ENCODE measurements around the gene PKD1L1. TPM values are rescaled to one million over a fixed set of nuclear protein-coding genes. Genes with fewer than 3 reads are reported as not detected.

PKD1L1 gene
- total RNA-seq, 1 experiment from 2014 or later: 0.07 TPM

DNA sequence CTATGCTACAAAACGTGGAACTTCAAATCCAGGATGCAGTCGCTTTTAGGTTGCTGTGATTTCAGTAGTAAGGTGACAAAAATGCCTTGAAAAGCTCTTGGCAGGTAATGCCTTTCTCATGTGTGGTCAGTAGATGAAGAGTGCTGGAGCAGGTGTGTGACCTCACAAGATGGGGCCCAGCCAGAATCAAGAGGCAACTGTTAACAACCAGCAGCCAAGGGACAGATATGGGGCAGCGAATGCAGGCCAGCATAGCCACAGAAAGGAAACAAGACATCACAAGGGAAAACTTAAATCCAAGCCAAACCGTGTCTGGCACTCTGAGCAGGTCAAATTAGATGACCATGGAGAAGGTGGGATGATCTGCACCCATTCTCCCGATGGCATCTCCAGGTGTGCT lies 18.9 kb upstream of the PKD1L1 start:
- Mint-ChIP-seq H3K4me3 (no peak overlapping the region), H3K27me3 (ENCODE audit: low read depth) (no peaks in the 10 kb centered on the region), H3K4me1 (peaks cover 17% of the 10 kb centered on the region), H3K9me3 (no peaks in the 10 kb centered on the region), H3K36me3 (peaks cover 87% of the 10 kb centered on the region), H3K27ac (no peak overlapping the region)
- DNase-seq (ENCODE audit: low spot score) (no peak), ATAC-seq (no peak)
- CTCF ChIA-PET: no interaction called here
- POLR2A ChIA-PET: interaction anchor here (0.6 kb wide), 1 partner anchor 21 kb away, joined by 3 read pairs; no protein-coding TSS in a partner anchor
- TF ChIP-seq, protein P1, sequence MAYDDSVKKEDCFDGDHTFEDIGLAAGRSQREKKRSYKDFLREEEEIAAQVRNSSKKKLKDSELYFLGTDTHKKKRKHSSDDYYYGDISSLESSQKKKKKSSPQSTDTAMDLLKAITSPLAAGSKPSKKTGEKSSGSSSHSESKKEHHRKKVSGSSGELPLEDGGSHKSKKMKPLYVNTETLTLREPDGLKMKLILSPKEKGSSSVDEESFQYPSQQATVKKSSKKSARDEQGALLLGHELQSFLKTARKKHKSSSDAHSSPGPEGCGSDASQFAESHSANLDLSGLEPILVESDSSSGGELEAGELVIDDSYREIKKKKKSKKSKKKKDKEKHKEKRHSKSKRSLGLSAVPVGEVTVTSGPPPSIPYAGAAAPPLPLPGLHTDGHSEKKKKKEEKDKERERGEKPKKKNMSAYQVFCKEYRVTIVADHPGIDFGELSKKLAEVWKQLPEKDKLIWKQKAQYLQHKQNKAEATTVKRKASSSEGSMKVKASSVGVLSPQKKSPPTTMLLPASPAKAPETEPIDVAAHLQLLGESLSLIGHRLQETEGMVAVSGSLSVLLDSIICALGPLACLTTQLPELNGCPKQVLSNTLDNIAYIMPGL (CRISPR knock-in tag; IDR thresholded peaks at IDR 0.05): no peak
- TF ChIP-seq SMAD4 (CRISPR knock-in tag; IDR thresholded peaks at IDR 0.05) (no peak), ZNF219 (CRISPR knock-in tag; IDR thresholded peaks at IDR 0.05; ENCODE audit: borderline replicate concordance) (no peak), FOXP1 (CRISPR knock-in tag; IDR thresholded peaks at IDR 0.05; ENCODE audit: borderline replicate concordance) (no peak), IRF2 (CRISPR knock-in tag; IDR thresholded peaks at IDR 0.05; ENCODE audit: borderline replicate concordance, low read depth) (no peak), EMX1 (CRISPR knock-in tag; IDR thresholded peaks at IDR 0.05) (no peak), ZNF416 (CRISPR knock-in tag; IDR thresholded peaks at IDR 0.05) (no peak)
- TF ChIP-seq, protein P2, sequence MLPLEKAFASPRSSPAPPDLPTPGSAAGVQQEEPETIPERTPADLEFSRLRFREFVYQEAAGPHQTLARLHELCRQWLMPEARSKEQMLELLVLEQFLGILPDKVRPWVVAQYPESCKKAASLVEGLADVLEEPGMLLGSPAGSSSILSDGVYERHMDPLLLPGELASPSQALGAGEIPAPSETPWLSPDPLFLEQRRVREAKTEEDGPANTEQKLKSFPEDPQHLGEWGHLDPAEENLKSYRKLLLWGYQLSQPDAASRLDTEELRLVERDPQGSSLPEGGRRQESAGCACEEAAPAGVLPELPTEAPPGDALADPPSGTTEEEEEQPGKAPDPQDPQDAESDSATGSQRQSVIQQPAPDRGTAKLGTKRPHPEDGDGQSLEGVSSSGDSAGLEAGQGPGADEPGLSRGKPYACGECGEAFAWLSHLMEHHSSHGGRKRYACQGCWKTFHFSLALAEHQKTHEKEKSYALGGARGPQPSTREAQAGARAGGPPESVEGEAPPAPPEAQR (CRISPR knock-in tag; IDR thresholded peaks at IDR 0.05): no peak

DNA sequence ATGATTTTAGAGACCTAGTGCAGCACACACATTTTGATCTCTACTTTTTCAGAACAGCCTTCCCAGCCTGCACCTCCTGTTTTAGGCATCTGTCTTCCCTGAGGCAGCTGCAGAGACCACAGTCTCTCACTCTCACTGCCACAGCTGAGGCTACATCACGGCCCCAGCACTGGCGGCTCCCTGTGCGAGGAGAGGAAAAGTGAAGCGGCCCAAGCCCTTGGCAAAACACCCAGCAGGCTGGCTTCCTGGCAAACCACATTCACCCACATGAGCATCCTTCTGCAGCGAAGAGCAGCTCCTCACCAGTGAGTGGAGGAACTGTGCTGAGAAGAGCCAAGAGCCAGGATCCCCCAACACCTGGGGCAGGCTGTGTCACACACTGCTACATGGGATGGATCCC lies 17.2 kb upstream of the PKD1L1 start:
- H3K36me3 Mint-ChIP-seq: peaks cover 93% of the 10 kb centered on the region
- TF ChIP-seq MYBL2 (CRISPR knock-in tag; IDR thresholded peaks at IDR 0.05): no peak
- TF ChIP-seq, protein P3, sequence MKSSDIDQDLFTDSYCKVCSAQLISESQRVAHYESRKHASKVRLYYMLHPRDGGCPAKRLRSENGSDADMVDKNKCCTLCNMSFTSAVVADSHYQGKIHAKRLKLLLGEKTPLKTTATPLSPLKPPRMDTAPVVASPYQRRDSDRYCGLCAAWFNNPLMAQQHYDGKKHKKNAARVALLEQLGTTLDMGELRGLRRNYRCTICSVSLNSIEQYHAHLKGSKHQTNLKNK (CRISPR knock-in tag; IDR thresholded peaks at IDR 0.05): no peak
- TF ChIP-seq ZNF121 (CRISPR knock-in tag; IDR thresholded peaks at IDR 0.05): no peak
- no peak for TF ChIP-seq FOXP1 (CRISPR knock-in tag; IDR thresholded peaks at IDR 0.05; ENCODE audit: borderline replicate concordance)
- no peak for TF ChIP-seq FOXJ3 (CRISPR knock-in tag; IDR thresholded peaks at IDR 0.05; ENCODE audit: borderline replicate concordance)
- ATAC-seq: no peak
- ChIA-PET CTCF (no interaction called here), POLR2A (no interaction called here)
- H3K4me3 Mint-ChIP-seq: no peak overlapping the region
- H3K27ac Mint-ChIP-seq: no peak overlapping the region
- H3K27me3 Mint-ChIP-seq (ENCODE audit: low read depth): no peaks in the 10 kb centered on the region
- no peak for DNase-seq (ENCODE audit: low spot score)
- peaks cover 17% of the 10 kb centered on the region for H3K4me1 Mint-ChIP-seq
- H3K9me3 Mint-ChIP-seq: peaks cover 14% of the 10 kb centered on the region

DNA sequence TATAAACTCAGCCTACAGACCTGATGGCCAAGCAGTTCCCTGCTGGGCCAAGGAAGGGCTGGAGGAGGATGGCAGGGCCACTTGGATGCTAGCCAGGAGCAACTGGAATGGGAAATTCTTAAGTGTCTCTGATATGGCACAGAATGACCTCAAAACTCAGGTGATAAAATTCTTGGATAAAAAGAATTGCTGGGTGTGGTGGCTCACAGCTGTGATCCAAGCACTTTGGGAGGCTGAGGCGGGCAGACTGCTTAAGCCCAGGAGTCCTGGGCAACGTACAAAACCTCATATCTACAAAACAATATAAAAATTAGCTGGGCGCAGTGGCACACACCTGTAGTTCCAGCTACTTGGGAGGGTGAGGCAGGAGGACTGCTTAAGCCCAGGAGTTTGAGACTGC lies 14.0 kb upstream of the PKD1L1 start:
- Mint-ChIP-seq H3K27ac (no peak overlapping the region), H3K27me3 (ENCODE audit: low read depth) (no peaks in the 10 kb centered on the region; the same call in 1 of the 2 replicates), H3K9me3 (peaks cover 21% of the 10 kb centered on the region), H3K36me3 (peaks cover 81% of the 10 kb centered on the region), H3K4me3 (no peak overlapping the region), H3K4me1 (no peaks in the 10 kb centered on the region)
- ChIA-PET CTCF (no interaction called here), POLR2A (no interaction called here)
- ATAC-seq: no peak
- DNase-seq (ENCODE audit: low spot score): no peak
- TF ChIP-seq, protein P4, sequence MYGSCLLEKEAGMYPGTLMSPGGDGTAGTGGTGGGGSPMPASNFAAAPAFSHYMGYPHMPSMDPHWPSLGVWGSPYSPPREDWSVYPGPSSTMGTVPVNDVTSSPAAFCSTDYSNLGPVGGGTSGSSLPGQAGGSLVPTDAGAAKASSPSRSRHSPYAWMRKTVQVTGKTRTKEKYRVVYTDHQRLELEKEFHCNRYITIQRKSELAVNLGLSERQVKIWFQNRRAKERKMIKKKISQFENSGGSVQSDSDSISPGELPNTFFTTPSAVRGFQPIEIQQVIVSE (CRISPR knock-in tag; IDR thresholded peaks at IDR 0.05; ENCODE audit: borderline replicate concordance): no peak
- TF ChIP-seq, protein P5, sequence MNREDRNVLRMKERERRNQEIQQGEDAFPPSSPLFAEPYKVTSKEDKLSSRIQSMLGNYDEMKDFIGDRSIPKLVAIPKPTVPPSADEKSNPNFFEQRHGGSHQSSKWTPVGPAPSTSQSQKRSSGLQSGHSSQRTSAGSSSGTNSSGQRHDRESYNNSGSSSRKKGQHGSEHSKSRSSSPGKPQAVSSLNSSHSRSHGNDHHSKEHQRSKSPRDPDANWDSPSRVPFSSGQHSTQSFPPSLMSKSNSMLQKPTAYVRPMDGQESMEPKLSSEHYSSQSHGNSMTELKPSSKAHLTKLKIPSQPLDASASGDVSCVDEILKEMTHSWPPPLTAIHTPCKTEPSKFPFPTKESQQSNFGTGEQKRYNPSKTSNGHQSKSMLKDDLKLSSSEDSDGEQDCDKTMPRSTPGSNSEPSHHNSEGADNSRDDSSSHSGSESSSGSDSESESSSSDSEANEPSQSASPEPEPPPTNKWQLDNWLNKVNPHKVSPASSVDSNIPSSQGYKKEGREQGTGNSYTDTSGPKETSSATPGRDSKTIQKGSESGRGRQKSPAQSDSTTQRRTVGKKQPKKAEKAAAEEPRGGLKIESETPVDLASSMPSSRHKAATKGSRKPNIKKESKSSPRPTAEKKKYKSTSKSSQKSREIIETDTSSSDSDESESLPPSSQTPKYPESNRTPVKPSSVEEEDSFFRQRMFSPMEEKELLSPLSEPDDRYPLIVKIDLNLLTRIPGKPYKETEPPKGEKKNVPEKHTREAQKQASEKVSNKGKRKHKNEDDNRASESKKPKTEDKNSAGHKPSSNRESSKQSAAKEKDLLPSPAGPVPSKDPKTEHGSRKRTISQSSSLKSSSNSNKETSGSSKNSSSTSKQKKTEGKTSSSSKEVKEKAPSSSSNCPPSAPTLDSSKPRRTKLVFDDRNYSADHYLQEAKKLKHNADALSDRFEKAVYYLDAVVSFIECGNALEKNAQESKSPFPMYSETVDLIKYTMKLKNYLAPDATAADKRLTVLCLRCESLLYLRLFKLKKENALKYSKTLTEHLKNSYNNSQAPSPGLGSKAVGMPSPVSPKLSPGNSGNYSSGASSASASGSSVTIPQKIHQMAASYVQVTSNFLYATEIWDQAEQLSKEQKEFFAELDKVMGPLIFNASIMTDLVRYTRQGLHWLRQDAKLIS (CRISPR knock-in tag; IDR thresholded peaks at IDR 0.05; ENCODE audit: borderline replicate concordance): no peak
- TF ChIP-seq, protein P6, sequence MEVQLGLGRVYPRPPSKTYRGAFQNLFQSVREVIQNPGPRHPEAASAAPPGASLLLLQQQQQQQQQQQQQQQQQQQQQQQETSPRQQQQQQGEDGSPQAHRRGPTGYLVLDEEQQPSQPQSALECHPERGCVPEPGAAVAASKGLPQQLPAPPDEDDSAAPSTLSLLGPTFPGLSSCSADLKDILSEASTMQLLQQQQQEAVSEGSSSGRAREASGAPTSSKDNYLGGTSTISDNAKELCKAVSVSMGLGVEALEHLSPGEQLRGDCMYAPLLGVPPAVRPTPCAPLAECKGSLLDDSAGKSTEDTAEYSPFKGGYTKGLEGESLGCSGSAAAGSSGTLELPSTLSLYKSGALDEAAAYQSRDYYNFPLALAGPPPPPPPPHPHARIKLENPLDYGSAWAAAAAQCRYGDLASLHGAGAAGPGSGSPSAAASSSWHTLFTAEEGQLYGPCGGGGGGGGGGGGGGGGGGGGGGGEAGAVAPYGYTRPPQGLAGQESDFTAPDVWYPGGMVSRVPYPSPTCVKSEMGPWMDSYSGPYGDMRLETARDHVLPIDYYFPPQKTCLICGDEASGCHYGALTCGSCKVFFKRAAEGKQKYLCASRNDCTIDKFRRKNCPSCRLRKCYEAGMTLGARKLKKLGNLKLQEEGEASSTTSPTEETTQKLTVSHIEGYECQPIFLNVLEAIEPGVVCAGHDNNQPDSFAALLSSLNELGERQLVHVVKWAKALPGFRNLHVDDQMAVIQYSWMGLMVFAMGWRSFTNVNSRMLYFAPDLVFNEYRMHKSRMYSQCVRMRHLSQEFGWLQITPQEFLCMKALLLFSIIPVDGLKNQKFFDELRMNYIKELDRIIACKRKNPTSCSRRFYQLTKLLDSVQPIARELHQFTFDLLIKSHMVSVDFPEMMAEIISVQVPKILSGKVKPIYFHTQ (CRISPR knock-in tag; IDR thresholded peaks at IDR 0.05): no peak
- TF ChIP-seq SP1 (CRISPR knock-in tag; conservative IDR thresholded peaks at IDR 0.05) (no peak), ZNF138 (CRISPR knock-in tag; conservative IDR thresholded peaks at IDR 0.05) (no peak), SOX15 (CRISPR knock-in tag; IDR thresholded peaks at IDR 0.05) (no peak)
- TF ChIP-seq, protein P1 (CRISPR knock-in tag; IDR thresholded peaks at IDR 0.05): no peak
- TF ChIP-seq, protein P7, sequence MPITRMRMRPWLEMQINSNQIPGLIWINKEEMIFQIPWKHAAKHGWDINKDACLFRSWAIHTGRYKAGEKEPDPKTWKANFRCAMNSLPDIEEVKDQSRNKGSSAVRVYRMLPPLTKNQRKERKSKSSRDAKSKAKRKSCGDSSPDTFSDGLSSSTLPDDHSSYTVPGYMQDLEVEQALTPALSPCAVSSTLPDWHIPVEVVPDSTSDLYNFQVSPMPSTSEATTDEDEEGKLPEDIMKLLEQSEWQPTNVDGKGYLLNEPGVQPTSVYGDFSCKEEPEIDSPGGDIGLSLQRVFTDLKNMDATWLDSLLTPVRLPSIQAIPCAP (CRISPR knock-in tag; IDR thresholded peaks at IDR 0.05): no peak
